NCI-H2081 treated with DMSO at 0.1 percent for 48 hours (cell line): Measurements from ENCODE around the gene KCNJ15.

ENCODE experiments used
- DNase-seq: peaks from one replicate; lab custom pipeline; 2025; lab: John Stamatoyannopoulos, UW

Gene KCNJ15

GRCh38 chr21:38299671-38300070 is 42.9 kb downstream of the KCNJ15 start:
- DNase-seq: no peak

- no peak for DNase-seq
Measured at GRCh38 chr21:38300141-38300578, 43.4 kb downstream of the KCNJ15 start.

- no peak for DNase-seq
Measured at GRCh38 chr21:38301321-38302214, 44.8 kb downstream of the KCNJ15 start.

- no peak for DNase-seq
Measured at GRCh38 chr21:38303300-38303699, 46.5 kb downstream of the KCNJ15 start.

GRCh38 chr21:38306433-38307141 is 49.8 kb downstream of the KCNJ15 start:
- DNase-seq: no peak

- no peak for DNase-seq
Measured at GRCh38 chr21:38307771-38308531, 51.2 kb downstream of the KCNJ15 start.

GRCh38 chr21:38308532-38309119 is 51.8 kb downstream of the KCNJ15 start:
- no peak for DNase-seq

GRCh38 chr21:38310646-38311485 is 54.1 kb downstream of the KCNJ15 start:
- DNase-seq: peak; percentile 42

- DNase-seq: no peak
Measured at GRCh38 chr21:38311765-38312164, 55.0 kb downstream of the KCNJ15 start.

- no peak for DNase-seq
Measured at GRCh38 chr21:38312822-38313221, 56.0 kb downstream of the KCNJ15 start.

- no peak for DNase-seq
Measured at GRCh38 chr21:38314558-38314957, 57.8 kb downstream of the KCNJ15 start.

GRCh38 chr21:38315122-38315521 is 58.3 kb downstream of the KCNJ15 start:
- DNase-seq: no peak

GRCh38 chr21:38319781-38320180 is 63.0 kb downstream of the KCNJ15 start:
- DNase-seq: no peak

- DNase-seq: no peak
Measured at GRCh38 chr21:38321568-38321967, 64.8 kb downstream of the KCNJ15 start.

- DNase-seq: no peak
Measured at GRCh38 chr21:38322311-38322950, 65.6 kb downstream of the KCNJ15 start.

- DNase-seq: no peak
Measured at GRCh38 chr21:38323721-38324531, 67.1 kb downstream of the KCNJ15 start.

GRCh38 chr21:38325216-38325615 is 68.4 kb downstream of the KCNJ15 start:
- no peak for DNase-seq

- DNase-seq: no peak
Measured at GRCh38 chr21:38325731-38326420, 69.1 kb downstream of the KCNJ15 start.

- no peak for DNase-seq
Measured at GRCh38 chr21:38326429-38326828, 69.6 kb downstream of the KCNJ15 start.
